ENCODE data around the gene HIF1A. TPM values are rescaled to one million over a fixed set of nuclear protein-coding genes. Genes with fewer than 3 reads are reported as not detected.

The HIF1A gene
- total RNA-seq, 1 donor from 2014 or later, result 129 TPM

DNA sequence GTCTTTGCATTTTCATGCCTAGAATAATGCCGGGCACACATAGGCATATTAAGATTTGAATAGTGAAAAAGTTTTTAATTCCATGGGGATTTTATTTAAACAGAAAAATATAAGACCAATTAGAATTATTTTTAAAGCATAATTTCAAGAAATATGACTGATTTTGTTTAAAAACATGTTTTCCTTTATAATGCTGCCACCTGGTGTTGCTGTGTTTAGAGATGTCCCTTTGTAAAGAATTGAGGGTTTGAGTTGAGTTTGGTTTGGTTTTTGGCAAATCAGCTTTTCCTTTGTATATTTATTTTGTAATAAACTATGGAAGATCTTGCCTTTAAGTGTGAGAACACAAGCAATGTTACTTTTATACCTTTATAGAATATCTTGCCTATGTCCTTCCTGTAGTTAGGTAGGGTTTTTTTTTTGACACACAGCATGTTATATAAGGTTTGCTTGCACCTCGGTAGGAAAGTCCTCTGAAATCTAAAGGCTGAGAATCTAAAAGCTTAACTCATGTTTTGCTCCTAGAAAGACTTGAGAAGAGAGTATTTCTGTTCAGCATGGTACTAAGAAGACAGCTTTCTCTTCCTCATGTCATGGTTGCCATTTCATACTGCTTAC, 35.6 kb downstream of the HIF1A start:
- Mint-ChIP-seq H3K4me1 (no peaks in the 10 kb centered on the region), H3K36me3 (ENCODE audit: low read depth) (peaks cover 19% of the 10 kb centered on the region), H3K4me3 (no peak overlapping the region), H3K27me3 (ENCODE audit: low read depth) (no peaks in the 10 kb centered on the region), H3K27ac (ENCODE audit: unreplicated experiment) (no peak overlapping the region), H3K9me3 (no peaks in the 10 kb centered on the region)
- no peak for DNase-seq (ENCODE audit: low read depth, low spot score)
- TF ChIP-seq, protein P1, sequence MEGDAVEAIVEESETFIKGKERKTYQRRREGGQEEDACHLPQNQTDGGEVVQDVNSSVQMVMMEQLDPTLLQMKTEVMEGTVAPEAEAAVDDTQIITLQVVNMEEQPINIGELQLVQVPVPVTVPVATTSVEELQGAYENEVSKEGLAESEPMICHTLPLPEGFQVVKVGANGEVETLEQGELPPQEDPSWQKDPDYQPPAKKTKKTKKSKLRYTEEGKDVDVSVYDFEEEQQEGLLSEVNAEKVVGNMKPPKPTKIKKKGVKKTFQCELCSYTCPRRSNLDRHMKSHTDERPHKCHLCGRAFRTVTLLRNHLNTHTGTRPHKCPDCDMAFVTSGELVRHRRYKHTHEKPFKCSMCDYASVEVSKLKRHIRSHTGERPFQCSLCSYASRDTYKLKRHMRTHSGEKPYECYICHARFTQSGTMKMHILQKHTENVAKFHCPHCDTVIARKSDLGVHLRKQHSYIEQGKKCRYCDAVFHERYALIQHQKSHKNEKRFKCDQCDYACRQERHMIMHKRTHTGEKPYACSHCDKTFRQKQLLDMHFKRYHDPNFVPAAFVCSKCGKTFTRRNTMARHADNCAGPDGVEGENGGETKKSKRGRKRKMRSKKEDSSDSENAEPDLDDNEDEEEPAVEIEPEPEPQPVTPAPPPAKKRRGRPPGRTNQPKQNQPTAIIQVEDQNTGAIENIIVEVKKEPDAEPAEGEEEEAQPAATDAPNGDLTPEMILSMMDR (conservative IDR thresholded peaks at IDR 0.05), result peak; percentile 70

DNA sequence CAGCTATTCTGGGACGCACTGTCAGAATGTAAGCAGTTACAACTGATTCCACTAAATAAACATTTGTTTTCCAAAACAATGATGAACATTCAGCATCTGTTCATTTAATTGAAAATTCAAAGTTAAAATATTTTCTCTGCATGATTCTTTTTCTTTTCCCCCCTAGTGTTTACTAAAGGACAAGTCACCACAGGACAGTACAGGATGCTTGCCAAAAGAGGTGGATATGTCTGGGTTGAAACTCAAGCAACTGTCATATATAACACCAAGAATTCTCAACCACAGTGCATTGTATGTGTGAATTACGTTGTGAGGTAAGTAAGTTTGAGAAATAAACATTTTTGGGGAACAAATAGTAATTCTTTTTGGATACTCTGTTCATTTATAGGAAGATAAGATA, 38.7 kb downstream of the HIF1A start:
- Mint-ChIP-seq H3K4me3 (no peak overlapping the region), H3K27ac (ENCODE audit: unreplicated experiment) (no peak overlapping the region), H3K4me1 (no peaks in the 10 kb centered on the region), H3K27me3 (ENCODE audit: low read depth) (no peaks in the 10 kb centered on the region), H3K36me3 (ENCODE audit: low read depth) (peaks cover 24% of the 10 kb centered on the region), H3K9me3 (no peaks in the 10 kb centered on the region)
- TF ChIP-seq, protein P1 (conservative IDR thresholded peaks at IDR 0.05), result peak; percentile 28
- no peak for DNase-seq (ENCODE audit: low read depth, low spot score)

DNA sequence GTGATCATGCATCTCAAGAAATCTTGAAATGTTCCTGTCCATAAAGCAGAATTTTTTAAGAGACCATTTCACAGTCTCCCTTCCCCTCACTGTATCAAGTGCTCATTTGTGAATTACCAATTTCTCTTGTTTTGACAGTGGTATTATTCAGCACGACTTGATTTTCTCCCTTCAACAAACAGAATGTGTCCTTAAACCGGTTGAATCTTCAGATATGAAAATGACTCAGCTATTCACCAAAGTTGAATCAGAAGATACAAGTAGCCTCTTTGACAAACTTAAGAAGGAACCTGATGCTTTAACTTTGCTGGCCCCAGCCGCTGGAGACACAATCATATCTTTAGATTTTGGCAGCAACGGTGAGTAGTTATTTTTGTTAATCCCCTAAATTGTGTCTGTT, 41.4 kb downstream of the HIF1A start:
- Mint-ChIP-seq H3K27ac (ENCODE audit: unreplicated experiment) (no peak overlapping the region), H3K36me3 (ENCODE audit: low read depth) (peaks cover 29% of the 10 kb centered on the region), H3K9me3 (no peaks in the 10 kb centered on the region), H3K4me3 (no peak overlapping the region), H3K4me1 (no peaks in the 10 kb centered on the region), H3K27me3 (ENCODE audit: low read depth) (no peaks in the 10 kb centered on the region)
- TF ChIP-seq, protein P1 (conservative IDR thresholded peaks at IDR 0.05), result no peak
- no peak for DNase-seq (ENCODE audit: low read depth, low spot score)

DNA sequence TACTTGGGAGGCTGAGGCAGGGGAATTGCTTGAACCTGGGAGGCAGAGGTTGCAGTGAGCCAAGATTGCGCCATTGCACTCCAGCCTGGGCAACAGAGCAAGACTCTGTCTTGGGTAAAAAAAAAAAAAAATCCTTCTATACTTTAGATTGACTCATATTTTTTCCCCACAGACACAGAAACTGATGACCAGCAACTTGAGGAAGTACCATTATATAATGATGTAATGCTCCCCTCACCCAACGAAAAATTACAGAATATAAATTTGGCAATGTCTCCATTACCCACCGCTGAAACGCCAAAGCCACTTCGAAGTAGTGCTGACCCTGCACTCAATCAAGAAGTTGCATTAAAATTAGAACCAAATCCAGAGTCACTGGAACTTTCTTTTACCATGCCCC, 42.6 kb downstream of the HIF1A start:
- no peaks in the 10 kb centered on the region for H3K4me1 Mint-ChIP-seq
- no peaks in the 10 kb centered on the region for H3K27me3 Mint-ChIP-seq (ENCODE audit: low read depth)
- no peaks in the 10 kb centered on the region for H3K9me3 Mint-ChIP-seq
- peaks cover 28% of the 10 kb centered on the region for H3K36me3 Mint-ChIP-seq (ENCODE audit: low read depth)
- no peak for DNase-seq (ENCODE audit: low read depth, low spot score)
- H3K27ac Mint-ChIP-seq (ENCODE audit: unreplicated experiment), result no peak overlapping the region
- TF ChIP-seq, protein P1 (conservative IDR thresholded peaks at IDR 0.05), result no peak
- H3K4me3 Mint-ChIP-seq, result no peak overlapping the region

DNA sequence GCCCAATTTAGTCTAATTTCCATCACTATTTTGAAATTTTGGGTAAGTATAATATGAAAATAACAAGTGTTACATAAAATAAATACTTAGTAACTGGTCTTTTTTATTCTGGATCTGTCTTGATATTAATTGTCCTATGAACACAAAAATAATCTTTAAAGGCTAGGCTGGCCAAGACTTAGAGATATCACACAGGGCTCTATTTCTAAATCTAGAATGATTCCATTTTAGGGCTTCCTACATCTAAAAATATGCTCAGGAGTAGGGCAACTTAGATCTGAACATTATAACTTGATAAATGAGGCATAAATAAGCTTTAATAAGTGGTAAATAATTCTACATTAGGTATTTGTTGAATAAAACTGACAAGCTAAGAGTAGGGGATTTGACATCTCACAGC, 43.8 kb downstream of the HIF1A start:
- no peaks in the 10 kb centered on the region for H3K9me3 Mint-ChIP-seq
- peaks cover 26% of the 10 kb centered on the region for H3K36me3 Mint-ChIP-seq (ENCODE audit: low read depth)
- TF ChIP-seq, protein P1 (conservative IDR thresholded peaks at IDR 0.05), result no peak
- H3K4me3 Mint-ChIP-seq, result no peak overlapping the region
- no peaks in the 10 kb centered on the region for H3K27me3 Mint-ChIP-seq (ENCODE audit: low read depth)
- no peak for DNase-seq (ENCODE audit: low read depth, low spot score)
- H3K27ac Mint-ChIP-seq (ENCODE audit: unreplicated experiment), result no peak overlapping the region
- H3K4me1 Mint-ChIP-seq, result no peaks in the 10 kb centered on the region

Measured in neural crest cell (in vitro differentiated cells).